GM03348 (cell line): ENCODE results near the gene HOXA13.

ENCODE experiments used
- DNase-seq: peaks from one replicate; pipeline ENCODE4 v3.0.0; 2012; ENCODE audit warnings: low spot score

Gene HOXA13

GRCh38 chr7:27159266-27160144 lies 40.4 kb downstream of the HOXA13 start:
- DNase-seq: no peak

GRCh38 chr7:27158436-27159265 lies 41.2 kb downstream of the HOXA13 start:
- DNase-seq: no peak

DNA sequence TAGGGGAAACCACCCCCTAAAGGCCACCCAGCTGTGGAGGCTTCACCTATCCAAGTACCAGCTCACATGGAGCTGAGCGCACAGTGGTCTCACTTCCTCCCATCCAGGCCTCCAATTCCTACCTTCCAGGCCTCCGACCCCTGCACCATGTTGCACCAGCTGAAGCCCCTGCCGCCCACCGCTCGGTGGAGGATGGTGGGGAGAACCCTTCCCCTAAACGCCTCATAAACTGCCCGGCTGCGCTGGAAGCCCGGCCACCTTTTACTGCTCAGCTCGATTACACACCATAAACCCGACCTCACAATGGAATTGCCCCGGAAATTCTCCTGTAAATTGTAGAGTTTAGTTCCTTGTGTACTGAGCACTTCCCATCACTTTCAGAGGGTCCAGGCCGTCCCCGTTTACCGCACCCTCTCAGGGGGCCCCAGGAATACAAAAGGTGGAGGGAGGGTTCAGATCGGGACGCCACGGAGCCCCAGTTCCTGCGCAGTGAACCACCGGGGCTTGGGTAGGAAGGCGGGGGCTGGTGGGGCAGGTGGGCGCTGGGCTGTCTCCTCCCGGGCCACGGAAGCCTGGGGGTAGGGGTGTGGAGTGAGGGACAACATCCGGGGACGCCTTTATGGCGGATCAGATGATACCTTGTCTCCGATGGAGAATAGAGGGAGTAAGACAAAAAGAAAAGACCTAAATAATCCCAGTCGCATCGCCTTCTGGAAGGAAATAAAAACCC lies 42.0 kb downstream of the HOXA13 start:
- no peak for DNase-seq

GRCh38 chr7:27156916-27157701 lies 42.8 kb downstream of the HOXA13 start:
- DNase-seq: no peak

GRCh38 chr7:27156508-27156898 lies 43.4 kb downstream of the HOXA13 start, which contains the start of gene HOXA7:
Gene HOXA7 (minus strand): TSS chr7:27156675. CDS start chr7:27156545, 130 bp downstream.
- DNase-seq: peak; percentile 85

DNA sequence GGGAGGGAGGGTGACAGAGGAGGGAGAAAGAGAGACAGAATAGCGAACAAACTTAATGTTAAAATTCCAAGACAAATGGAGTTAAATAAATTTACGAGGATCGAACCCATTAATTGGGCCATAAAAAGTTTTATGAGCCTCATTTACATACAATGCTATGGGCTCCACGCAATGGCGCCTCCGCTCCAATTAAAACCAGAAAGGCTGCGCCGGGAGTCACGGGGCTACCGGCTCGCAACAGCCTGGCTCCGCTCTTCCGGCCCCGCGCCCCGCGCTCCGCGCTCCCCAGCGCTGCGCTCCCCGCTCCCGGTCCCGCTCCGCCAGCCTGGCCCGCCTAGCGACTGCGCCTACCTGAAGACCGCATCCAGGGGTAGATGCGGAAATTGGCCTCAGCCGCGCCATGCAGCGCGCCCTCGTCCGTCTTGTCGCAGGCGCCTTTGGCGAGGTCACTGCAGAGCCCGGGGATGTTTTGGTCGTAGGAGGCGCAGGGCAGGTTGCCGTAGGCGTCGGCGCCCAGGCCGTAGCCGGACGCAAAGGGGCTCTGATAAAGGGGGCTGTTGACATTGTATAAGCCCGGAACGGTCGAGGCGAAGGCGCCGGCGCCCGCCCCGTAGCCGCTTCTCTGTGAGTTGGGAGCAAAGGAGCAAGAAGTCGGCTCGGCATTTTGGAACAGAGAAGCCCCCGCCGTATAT lies 43.9 kb downstream of the HOXA13 start:
- peak; percentile 57 for DNase-seq

GRCh38 chr7:27154901-27155815 lies 44.7 kb downstream of the HOXA13 start:
- DNase-seq: no peak

GRCh38 chr7:27154369-27154768 lies 45.5 kb downstream of the HOXA13 start:
- DNase-seq: no peak

DNA sequence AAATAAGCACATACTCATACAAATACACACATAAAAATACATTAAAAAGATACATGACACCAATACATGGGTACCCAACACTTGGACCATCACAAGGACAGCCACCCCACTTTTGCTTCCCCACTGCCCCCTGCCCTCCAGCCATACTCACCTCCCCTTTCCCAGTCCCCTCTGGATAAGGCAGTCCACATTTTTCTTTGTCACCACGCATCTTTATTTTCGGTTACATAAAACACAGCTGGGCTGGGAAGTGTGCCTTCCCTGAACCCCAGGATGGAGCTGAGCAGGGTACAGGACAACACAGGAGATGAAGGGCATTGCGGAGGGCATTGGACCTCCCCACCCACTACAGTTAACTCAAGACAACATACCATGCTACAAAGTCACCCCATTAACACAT lies 46.4 kb downstream of the HOXA13 start:
- no peak for DNase-seq

GRCh38 chr7:27152816-27153442 lies 47.0 kb downstream of the HOXA13 start:
- DNase-seq: no peak

DNA sequence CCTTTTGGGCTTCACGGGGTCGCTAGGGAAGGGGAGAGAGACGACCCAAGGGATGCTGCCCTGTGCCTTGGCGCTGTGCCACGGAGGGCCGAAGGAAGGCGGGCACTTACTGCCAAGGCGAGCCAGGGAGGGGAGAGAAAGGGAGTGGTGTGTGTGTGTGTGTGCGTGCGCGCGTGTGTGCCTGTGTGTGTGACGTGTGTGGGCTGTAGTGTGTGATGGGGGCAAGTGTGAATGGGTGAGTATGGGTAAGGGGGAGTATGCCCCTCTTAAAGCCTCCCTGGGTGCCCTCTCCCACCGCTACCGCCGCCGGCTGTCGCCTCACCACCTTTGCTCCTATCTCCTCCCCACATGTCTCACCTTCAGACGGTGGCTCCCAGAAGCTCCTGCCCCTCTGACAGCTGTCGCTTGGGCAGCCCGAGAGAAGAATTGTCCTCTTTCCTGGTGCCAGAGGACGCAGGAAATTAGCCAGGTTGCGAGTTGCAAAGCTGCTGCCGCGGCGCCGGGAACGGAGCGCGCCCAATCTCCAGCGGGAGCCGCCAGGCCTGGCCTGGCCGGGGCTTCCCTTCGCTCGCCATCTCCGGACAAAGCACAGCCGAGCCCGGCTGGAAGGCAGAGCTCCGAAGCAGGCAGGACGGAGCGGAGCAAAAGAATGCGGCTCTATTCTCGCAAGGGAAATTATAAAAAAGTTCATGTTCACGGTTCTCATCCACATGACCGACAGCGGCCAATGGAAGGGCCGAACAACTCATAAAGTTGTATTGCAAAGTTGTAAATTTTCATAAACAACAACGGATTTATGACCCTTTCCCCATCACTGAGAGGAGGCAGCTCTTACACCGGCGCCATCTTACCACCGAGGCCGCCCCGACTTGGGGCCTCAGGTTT lies 47.7 kb downstream of the HOXA13 start, which contains the start of gene HOXA3:
HOXA3 (minus strand) TSS at position 653 of the 885 bp plus-strand sequence. CDS start 41,943 bp downstream, outside the sequence.
- peak; percentile 78 for DNase-seq

- DNase-seq: no peak
These were observed 48.5 kb downstream of the HOXA13 start for GRCh38 chr7:27151341-27151930.

DNA sequence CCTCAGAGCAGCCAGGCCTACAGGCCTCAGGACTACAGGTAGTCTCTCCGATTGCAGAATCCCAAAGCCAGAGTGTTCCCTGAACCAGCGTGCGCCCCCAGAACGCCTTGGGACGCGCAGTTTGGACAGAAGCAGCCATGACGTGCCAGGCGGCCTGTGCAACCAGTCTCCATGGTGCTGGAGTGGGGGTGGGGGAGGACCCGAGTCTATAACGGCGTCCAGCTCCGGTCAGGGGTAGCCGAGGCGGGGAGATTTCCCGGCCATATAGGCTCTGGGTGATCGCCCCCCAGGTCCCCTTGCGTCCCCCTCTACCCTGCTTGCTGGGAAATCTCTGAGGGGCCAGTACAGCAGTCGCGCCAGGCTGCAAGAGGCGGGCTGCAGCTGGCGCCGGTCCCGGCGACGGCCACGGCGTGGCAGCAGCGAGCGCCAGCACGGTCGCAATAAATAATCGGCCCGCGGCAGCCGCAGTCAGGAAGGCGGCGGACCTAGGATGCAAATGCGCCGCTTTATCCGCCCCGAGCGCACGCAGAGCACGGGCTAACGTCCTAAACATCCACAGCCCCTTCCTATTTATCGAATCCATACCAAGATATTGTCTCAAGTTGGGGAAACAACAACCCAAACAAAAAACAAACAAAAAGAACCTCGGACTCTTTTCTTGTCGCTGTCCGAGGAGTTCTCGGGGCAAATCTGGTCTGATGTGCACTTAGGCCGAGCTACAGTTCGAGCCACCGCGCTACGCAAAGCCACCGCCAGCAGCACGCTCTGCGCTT lies 49.1 kb downstream of the HOXA13 start:
- peak; percentile 91 for DNase-seq

DNA sequence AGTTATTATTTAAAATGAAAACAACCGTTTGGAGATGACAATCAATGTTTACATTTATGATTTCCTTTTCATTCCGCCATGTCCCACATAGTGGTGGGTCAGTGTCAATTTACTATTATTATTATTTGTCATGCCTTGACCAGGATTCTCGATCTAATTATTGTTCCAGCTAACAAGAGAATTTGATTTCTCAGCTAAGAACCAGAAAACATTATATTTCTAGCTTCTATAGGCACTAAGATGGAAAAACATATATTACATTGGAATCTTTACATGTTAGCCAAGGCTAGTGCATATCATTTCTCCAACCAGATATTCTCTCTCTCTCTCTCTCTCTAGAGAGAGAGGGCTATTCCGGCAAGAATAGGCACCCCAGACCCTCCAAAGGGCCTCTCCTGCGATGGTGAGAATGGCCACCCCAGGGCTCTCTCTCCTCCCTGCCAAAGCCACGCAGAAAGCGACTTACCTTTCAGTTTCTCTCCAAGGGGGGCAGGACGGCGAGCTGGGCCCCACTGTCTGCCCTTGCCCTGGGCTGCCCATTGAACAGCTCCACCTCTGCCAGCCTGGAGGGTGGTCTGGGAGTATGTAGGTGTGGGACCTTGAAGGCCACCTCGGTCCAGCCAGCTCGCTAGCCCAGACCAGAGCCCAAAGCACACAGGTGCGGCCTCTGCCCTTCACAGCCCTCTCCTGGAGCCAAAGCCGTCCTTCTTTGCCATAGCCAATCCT lies 49.9 kb downstream of the HOXA13 start:
- DNase-seq: no peak

GRCh38 chr7:27148756-27149641 lies 50.9 kb downstream of the HOXA13 start:
- DNase-seq: peak; percentile 42
